ENCODE results near the gene ZNF318.

DNA sequence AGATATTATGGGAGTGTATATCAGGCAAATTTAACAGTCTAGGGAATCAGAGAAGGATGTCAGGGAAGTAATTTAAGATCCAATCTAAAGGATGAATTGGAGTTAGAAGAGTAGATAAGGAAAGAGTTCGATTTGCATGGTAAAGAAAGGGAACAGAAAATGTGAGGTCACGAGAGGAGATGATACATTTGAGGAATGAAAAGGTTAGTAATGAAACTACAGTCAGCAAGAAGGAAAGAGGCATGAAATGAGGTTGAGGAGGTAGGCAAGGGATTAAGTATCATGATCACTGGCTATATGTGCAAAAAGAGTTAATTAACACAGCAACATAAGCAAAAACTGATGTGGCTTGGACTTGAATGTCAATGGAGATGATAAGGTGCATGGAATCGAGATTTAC is 22.4 kb downstream of the ZNF318 start:
- TF ChIP-seq, protein P1, sequence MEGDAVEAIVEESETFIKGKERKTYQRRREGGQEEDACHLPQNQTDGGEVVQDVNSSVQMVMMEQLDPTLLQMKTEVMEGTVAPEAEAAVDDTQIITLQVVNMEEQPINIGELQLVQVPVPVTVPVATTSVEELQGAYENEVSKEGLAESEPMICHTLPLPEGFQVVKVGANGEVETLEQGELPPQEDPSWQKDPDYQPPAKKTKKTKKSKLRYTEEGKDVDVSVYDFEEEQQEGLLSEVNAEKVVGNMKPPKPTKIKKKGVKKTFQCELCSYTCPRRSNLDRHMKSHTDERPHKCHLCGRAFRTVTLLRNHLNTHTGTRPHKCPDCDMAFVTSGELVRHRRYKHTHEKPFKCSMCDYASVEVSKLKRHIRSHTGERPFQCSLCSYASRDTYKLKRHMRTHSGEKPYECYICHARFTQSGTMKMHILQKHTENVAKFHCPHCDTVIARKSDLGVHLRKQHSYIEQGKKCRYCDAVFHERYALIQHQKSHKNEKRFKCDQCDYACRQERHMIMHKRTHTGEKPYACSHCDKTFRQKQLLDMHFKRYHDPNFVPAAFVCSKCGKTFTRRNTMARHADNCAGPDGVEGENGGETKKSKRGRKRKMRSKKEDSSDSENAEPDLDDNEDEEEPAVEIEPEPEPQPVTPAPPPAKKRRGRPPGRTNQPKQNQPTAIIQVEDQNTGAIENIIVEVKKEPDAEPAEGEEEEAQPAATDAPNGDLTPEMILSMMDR (IDR thresholded peaks at IDR 0.05), result no peak
- TF ChIP-seq FOXJ3 (CRISPR knock-in tag; IDR thresholded peaks at IDR 0.05; ENCODE audit: borderline replicate concordance) (no peak), ELF4 (CRISPR knock-in tag; IDR thresholded peaks at IDR 0.05; ENCODE audit: low read depth) (no peak), ATF1 (CRISPR knock-in tag; IDR thresholded peaks at IDR 0.05) (no peak), ETV6 (CRISPR knock-in tag; IDR thresholded peaks at IDR 0.05) (no peak), CREB1 (CRISPR knock-in tag; IDR thresholded peaks at IDR 0.05) (no peak), ESRRA (CRISPR knock-in tag; IDR thresholded peaks at IDR 0.05; ENCODE audit: borderline replicate concordance) (no peak), TCF7 (CRISPR knock-in tag; IDR thresholded peaks at IDR 0.05; ENCODE audit: low read depth) (no peak), FOXP1 (CRISPR knock-in tag; IDR thresholded peaks at IDR 0.05; ENCODE audit: borderline replicate concordance) (no peak)
- TF ChIP-seq, protein P2, sequence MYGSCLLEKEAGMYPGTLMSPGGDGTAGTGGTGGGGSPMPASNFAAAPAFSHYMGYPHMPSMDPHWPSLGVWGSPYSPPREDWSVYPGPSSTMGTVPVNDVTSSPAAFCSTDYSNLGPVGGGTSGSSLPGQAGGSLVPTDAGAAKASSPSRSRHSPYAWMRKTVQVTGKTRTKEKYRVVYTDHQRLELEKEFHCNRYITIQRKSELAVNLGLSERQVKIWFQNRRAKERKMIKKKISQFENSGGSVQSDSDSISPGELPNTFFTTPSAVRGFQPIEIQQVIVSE (CRISPR knock-in tag; IDR thresholded peaks at IDR 0.05; ENCODE audit: borderline replicate concordance), result no peak
- TF ChIP-seq, protein P3, sequence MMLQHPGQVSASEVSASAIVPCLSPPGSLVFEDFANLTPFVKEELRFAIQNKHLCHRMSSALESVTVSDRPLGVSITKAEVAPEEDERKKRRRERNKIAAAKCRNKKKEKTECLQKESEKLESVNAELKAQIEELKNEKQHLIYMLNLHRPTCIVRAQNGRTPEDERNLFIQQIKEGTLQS (CRISPR knock-in tag; conservative IDR thresholded peaks at IDR 0.05), result no peak
- TF ChIP-seq, protein P4, sequence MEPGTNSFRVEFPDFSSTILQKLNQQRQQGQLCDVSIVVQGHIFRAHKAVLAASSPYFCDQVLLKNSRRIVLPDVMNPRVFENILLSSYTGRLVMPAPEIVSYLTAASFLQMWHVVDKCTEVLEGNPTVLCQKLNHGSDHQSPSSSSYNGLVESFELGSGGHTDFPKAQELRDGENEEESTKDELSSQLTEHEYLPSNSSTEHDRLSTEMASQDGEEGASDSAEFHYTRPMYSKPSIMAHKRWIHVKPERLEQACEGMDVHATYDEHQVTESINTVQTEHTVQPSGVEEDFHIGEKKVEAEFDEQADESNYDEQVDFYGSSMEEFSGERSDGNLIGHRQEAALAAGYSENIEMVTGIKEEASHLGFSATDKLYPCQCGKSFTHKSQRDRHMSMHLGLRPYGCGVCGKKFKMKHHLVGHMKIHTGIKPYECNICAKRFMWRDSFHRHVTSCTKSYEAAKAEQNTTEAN (CRISPR knock-in tag; IDR thresholded peaks at IDR 0.05), result no peak
- TF ChIP-seq, protein P5, sequence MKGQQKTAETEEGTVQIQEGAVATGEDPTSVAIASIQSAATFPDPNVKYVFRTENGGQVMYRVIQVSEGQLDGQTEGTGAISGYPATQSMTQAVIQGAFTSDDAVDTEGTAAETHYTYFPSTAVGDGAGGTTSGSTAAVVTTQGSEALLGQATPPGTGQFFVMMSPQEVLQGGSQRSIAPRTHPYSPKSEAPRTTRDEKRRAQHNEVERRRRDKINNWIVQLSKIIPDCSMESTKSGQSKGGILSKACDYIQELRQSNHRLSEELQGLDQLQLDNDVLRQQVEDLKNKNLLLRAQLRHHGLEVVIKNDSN (CRISPR knock-in tag; IDR thresholded peaks at IDR 0.05), result no peak

Data from WTC11 (cell line).